HG03064 (cell line): ENCODE data around the gene FAM227B.
"Not testable (repeated sequence)": the region's sequence is repeated elsewhere in the genome, so short reads cannot be mapped to it uniquely, and the experiment has no call there.

Experiments
- ATAC-seq: cut with Tn5 transposase; IDR thresholded peaks from one replicate; pipeline ENCODE4 v1.9.1; 2021; ENCODE audit warnings: low read depth; ENCODE audit not compliant: unreplicated experiment

The FAM227B gene

GRCh38 chr15:49495993-49496753, 124.4 kb downstream of the FAM227B start:
- no peak for ATAC-seq

DNA sequence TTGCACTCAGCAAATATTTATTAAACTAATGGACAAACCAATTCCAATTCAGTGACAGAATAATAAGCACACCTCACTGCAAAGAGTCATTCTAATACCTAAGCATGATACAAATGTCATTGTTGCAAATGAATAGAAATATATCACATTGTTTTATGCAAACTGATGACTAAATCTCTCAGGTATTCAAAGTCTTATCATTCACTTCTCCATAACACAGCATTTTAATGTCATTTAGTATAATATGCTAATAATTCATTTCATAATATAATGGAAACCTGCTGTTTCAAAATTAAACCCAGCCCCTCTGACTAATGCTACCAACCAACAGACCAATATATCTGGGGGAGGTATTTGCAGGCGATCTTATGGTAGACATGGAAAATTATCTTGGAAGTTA, 125.8 kb downstream of the FAM227B start:
- ATAC-seq = no peak

GRCh38 chr15:49492830-49493229, 127.8 kb downstream of the FAM227B start:
- no peak for ATAC-seq

DNA sequence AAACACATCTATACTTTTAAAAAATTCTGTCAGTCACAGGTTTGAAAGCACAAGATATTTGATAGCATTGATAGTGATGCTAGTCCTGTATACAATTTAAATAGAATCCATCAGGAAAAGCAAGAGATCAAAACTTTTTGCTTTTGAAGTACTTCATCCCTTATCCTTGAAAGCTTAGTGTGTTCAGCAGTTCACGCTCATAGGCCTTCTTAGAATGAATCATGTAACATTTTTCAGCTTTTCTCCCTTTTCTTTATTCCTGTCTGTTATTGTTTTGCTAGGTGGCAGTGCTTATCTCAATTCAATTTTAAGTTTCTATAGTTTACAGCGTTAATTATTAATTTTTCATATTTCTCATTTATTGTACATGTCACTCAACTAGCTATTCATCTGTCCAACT, 128.5 kb downstream of the FAM227B start:
- no peak for ATAC-seq

GRCh38 chr15:49490966-49491365, 129.7 kb downstream of the FAM227B start:
- ATAC-seq = no peak

- ATAC-seq = not testable (repeated sequence)
Measured at GRCh38 chr15:49485401-49485800, 135.2 kb downstream of the FAM227B start.

DNA sequence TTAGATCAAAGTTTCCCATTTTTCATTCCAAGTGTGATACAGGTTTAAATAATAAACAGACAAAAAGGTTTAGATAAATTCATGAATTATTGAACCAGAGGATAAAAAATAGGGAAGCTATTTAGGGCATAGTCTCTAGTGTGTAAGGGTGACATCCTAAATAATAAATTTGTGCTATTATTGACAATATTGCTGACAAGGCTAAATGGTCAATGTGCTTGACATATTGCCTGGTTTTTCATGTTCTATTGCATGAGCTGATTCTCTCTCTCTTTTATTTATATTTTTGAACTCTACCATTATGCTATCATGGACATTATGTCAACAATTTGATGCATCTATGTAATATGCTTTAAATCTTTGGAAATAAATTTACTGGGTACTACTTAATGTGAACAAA, 141.6 kb downstream of the FAM227B start:
- ATAC-seq = not testable (repeated sequence)

GRCh38 chr15:49478021-49478420, 142.6 kb downstream of the FAM227B start:
- not testable (repeated sequence) for ATAC-seq

- ATAC-seq = no peak
Measured at GRCh38 chr15:49473031-49473430, 147.6 kb downstream of the FAM227B start.

GRCh38 chr15:49472338-49472737, 148.3 kb downstream of the FAM227B start:
- ATAC-seq = no peak

- ATAC-seq = no peak
Measured at GRCh38 chr15:49471733-49472132, 148.9 kb downstream of the FAM227B start.

DNA sequence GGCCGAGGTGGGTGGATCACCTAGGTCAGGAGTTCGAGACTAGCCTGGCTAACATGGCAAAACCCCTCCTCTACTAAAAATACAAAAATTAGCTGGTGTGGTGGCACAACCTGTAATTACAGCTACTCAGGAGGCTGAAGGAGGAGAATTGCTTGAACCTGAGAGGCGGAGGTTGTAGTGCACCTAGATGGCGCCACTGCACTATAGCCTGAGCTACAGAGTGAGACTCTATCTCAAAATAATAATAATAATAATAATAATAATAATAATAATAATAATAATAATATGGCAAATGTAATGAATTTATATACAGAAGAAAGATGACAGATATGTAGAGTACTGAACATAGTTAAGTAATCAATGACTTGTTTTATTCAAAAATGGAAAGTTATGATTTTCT, 149.4 kb downstream of the FAM227B start:
- ATAC-seq = not testable (repeated sequence)

DNA sequence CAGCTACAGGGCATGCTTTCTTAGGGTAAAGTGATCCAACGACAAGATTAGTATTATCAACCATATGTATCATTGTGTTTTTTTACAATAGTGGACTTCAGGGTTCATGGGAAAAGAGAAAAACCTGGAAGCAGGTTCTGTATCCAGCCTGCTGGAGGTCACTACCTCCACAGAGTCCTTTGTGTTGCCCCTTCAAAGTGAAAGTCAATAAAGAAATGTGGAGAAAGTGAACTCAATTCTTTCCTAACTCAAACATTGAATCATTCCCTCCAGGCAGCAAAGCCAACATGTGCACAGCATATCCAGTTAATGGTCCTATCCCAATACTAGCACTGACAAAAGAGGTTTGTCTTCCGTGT, 152.2 kb downstream of the FAM227B start:
- ATAC-seq = no peak

GRCh38 chr15:49467746-49468480, 152.7 kb downstream of the FAM227B start:
- ATAC-seq = no peak

GRCh38 chr15:49466119-49466518, 154.5 kb downstream of the FAM227B start:
- ATAC-seq = no peak

- no peak for ATAC-seq
Measured at GRCh38 chr15:49464522-49464921, 156.1 kb downstream of the FAM227B start.

DNA sequence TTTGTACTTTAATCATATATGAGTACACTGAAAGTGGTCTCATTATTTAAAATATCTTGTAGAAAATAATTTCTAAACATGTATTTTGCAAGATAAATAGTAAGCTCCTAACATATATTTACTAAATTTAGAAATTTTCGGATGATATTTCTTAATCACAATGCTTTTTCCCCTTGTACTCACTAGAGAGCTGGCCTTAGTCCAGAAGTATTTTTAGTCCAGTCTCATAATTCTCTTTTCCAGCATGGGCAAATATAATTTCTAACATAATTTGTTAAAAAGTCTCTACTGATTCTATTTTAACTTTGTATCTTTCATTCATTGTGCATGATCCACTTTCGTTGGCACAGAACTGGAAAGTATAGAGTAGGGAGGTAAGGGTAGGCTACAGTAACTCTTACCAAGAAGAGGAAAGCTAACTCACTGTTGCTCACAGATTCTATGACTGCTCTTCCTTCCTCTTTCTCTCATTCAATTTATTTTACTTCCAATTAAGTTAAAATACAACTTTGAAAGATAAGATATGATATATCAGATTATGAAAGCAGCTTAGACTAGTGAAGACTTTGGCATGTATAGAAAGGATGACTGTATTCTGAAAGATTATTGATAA, 158.3 kb downstream of the FAM227B start:
- no peak for ATAC-seq

DNA sequence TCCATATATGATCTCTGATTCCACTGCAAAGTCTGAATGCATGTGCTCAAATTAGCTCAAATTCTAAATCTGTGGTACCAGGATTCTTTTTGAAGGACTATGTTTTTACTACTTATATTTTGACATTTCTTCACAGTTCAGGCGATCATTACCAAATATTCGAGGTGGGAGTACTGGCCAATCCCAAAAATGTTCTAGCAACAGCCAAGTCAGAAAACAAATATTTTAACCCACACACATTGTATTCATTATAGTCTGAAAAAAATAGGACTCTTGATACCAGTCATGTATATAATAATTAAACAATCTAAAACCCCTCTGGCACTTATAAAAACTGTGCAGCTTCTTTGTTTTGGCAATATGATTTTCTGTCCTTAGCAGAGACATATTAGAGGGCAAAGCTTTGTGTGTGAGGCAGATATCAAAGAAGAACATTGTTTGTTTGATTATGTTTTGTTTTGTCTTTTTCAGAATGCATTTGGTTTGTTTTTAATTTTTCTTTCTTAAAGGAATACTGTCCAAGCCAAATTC, 160.1 kb downstream of the FAM227B start:
- ATAC-seq = no peak

DNA sequence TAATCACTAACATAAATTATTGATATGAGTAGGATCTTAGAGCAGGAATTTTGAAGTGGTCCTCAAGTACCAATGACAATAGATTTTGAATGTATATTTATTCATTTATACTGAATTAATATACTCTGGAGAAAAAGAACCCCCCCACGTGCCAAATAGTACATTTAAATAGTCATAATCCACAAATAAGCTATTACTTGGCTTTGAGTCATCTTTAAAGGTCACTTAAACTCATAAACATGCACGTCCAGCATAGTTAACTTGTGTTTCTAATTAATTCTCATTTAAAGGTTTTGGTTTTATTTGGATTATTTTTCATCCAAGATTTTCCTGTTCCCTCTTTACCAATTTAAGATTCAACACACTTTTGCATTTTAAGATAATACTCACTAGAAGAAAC, 162.5 kb downstream of the FAM227B start:
- ATAC-seq = no peak

- no peak for ATAC-seq
Measured at GRCh38 chr15:49456166-49456565, 164.5 kb downstream of the FAM227B start.

- ATAC-seq = no peak
Measured at GRCh38 chr15:49452595-49452994, 168.0 kb downstream of the FAM227B start.
